Measurements from ENCODE around the gene B4GALNT4.

Gene B4GALNT4

GRCh38 chr11:376531-377173 lies 7.4 kb downstream of the B4GALNT4 start:
- in situ Hi-C loops (cut with HindIII; ENCODE audit: low pct_unique_long_range_greater_than_20kb, low sequenced_read_pairs): no loop called here
- no peak for DNase-seq (ENCODE audit: low read depth in 1 of 2, low spot score in 1 of 2)
- no peak for TF ChIP-seq JUND (IDR thresholded peaks at IDR 0.05; ENCODE audit: low read depth)

DNA sequence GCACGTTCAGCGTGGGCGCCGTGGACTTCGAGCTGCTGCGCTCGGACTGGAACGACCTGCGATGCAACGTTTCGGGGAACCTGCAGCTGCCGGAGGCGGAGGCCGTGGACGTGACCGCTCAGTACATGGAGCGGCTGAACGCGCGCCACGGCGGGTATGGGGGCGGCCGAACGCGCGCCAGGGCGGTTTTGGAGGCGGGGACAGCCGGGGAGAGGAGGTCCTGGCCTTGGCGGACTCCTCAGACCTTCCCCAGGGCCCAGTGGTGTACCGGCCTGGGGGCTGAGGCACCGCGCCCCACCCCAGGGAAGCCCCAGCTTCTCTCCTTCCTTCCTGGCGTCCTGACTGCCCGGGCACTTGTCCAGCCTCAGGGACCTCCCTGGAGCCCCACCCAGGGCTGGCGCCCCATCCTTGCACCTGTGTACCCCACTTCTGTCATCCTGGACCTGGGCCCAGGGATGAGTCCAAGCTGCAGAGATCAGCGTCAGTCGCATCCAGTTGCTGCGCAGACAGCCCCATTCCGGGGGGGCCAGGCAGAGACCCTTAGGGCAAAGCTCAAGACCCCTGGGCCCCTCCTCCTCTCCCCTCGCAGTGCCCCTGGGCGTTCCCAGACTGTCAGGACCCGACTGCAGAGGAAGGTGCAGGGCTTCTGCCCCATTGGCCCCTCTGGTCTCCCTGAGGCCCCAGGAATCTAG lies 8.0 kb downstream of the B4GALNT4 start:
- DNase-seq (ENCODE audit: low read depth in 1 of 2, low spot score in 1 of 2): no peak
- TF ChIP-seq JUND (IDR thresholded peaks at IDR 0.05; ENCODE audit: low read depth): no peak
- in situ Hi-C loops (cut with HindIII; ENCODE audit: low pct_unique_long_range_greater_than_20kb, low sequenced_read_pairs): no loop called here

DNA sequence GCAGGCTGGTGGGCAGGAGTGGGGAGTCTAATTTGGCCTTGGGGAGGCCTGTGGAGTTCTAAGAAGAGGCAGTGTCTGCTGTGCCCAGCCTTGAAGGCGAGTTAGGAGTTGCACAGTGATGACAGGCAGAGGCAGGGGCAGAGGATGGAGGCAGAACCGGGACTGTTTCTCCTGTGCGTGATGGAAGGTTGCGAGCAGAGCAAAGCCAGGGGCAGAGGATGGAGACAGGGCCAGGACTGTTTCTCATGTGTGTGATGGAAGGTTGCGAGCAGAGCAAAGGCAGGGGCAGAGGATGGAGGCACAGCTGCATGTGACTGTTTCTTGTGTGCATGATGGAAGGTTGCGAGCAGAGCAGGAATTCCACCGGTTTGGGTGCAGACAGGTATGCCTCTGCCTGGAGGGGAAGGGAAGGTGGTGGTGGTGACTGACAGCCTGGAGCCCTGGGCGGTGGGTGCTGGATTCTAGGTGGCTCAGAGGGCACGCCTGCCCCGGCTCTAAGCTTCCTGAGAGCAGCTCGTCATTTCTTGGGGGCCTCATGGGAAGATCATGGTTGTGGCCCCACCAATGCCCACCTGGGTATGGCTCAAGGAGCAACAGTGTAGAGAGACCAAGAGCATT lies 8.7 kb downstream of the B4GALNT4 start:
- TF ChIP-seq JUND (IDR thresholded peaks at IDR 0.05; ENCODE audit: low read depth): no peak
- no peak for DNase-seq (ENCODE audit: low read depth in 1 of 2, low spot score in 1 of 2)
- in situ Hi-C loops (cut with HindIII; ENCODE audit: low pct_unique_long_range_greater_than_20kb, low sequenced_read_pairs): no loop called here

GRCh38 chr11:379205-380094 lies 10.2 kb downstream of the B4GALNT4 start:
- no peak for TF ChIP-seq JUND (IDR thresholded peaks at IDR 0.05; ENCODE audit: low read depth)
- in situ Hi-C loops (cut with HindIII; ENCODE audit: low pct_unique_long_range_greater_than_20kb, low sequenced_read_pairs): no loop called here

DNA sequence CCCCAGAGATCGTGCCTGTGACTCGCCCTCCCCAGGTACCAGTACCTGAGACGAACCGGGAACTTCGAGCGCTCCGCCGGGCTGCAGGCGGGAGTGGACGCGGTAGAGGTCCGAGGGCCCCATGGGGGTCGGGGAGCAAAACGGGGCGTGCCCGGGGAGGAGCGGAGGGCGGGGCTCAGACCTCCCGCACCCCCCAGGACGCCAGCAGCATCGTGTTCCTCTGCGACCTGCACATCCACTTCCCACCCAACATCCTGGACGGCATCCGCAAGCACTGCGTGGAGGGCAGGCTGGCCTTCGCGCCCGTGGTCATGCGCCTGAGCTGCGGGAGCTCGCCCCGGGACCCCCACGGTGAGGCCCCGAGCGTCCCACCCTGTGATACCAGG lies 10.8 kb downstream of the B4GALNT4 start:
- no peak for TF ChIP-seq JUND (IDR thresholded peaks at IDR 0.05; ENCODE audit: low read depth)
- no peak for DNase-seq (ENCODE audit: low read depth in 1 of 2, low spot score in 1 of 2)
- in situ Hi-C loops (cut with HindIII; ENCODE audit: low pct_unique_long_range_greater_than_20kb, low sequenced_read_pairs): no loop called here

More at GRCh38 chr11:379205-380094, 10.2 kb downstream of the B4GALNT4 start:
- DNase-seq (ENCODE audit: low read depth in 1 of 2, low spot score in 1 of 2): no peak

- TF ChIP-seq JUND (IDR thresholded peaks at IDR 0.05; ENCODE audit: low read depth): no peak
- DNase-seq (ENCODE audit: low read depth in 1 of 2, low spot score in 1 of 2): no peak
- in situ Hi-C loops (cut with HindIII; ENCODE audit: low pct_unique_long_range_greater_than_20kb, low sequenced_read_pairs): no loop called here
These were observed 11.2 kb downstream of the B4GALNT4 start for GRCh38 chr11:380491-380890.

GRCh38 chr11:380996-381395 lies 11.7 kb downstream of the B4GALNT4 start:
- no peak for DNase-seq (ENCODE audit: low read depth in 1 of 2, low spot score in 1 of 2)
- in situ Hi-C loops (cut with HindIII; ENCODE audit: low pct_unique_long_range_greater_than_20kb, low sequenced_read_pairs): no loop called here
- no peak for TF ChIP-seq JUND (IDR thresholded peaks at IDR 0.05; ENCODE audit: low read depth)

DNA sequence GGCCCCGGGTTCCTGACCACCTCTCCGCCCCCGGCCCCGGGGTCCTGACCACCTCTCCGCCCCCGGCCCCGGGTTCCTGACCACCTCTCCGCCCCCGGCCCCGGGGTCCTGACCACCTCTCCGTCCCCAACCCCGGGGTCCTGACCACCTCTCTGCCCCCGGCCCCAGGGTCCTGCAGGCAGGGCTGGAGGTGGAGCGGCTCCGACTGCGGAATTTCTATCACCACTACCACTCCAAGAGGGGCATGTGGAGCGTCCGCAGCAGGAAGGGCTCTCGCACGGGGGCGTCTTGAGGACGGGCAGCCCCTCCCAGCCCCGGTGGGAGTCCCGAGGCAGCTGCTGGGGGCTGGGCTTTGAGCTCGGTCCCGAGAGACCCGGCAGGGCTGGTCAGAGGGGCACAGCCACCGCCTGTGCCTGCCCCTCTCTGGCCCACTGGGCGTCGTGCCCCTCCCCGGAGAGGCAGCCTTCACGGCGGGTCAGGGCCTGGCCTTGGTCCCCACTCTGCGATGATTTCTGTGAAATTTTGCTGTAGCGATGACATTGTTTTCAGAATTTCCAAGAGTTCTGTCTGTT lies 12.3 kb downstream of the B4GALNT4 start:
- TF ChIP-seq JUND (IDR thresholded peaks at IDR 0.05; ENCODE audit: low read depth): no peak
- DNase-seq (ENCODE audit: low read depth in 1 of 2, low spot score in 1 of 2): no peak
- in situ Hi-C loops (cut with HindIII; ENCODE audit: low pct_unique_long_range_greater_than_20kb, low sequenced_read_pairs): no loop called here

- in situ Hi-C loops (cut with HindIII; ENCODE audit: low pct_unique_long_range_greater_than_20kb, low sequenced_read_pairs): no loop called here
- TF ChIP-seq JUND (IDR thresholded peaks at IDR 0.05; ENCODE audit: low read depth): no peak
- DNase-seq (ENCODE audit: low read depth in 1 of 2, low spot score in 1 of 2): no peak
These were observed 12.9 kb downstream of the B4GALNT4 start for GRCh38 chr11:382081-382629.

DNA sequence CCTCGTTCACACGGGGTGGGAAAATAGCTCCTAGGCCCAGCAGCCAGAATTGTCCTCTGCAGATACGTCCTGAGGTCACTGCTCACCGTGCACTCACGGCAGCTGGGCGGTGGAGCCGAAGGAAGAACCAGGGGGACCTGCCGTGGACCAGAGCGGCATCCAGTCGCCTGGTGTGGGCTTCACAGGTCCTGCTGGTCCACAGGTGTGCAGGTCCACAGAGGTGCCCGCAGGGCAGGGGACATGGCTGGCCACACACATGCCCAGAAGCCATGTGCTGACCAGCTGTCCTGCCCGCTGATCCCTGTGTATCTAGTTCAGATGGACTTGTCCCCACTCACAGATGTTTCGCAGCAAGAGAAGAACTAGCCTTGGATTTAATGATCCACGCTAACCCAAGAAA lies 14.1 kb downstream of the B4GALNT4 start:
- TF ChIP-seq JUND (IDR thresholded peaks at IDR 0.05; ENCODE audit: low read depth): no peak
- DNase-seq (ENCODE audit: low read depth in 1 of 2, low spot score in 1 of 2): no peak
- in situ Hi-C loops (cut with HindIII; ENCODE audit: low pct_unique_long_range_greater_than_20kb, low sequenced_read_pairs): no loop called here

DNA sequence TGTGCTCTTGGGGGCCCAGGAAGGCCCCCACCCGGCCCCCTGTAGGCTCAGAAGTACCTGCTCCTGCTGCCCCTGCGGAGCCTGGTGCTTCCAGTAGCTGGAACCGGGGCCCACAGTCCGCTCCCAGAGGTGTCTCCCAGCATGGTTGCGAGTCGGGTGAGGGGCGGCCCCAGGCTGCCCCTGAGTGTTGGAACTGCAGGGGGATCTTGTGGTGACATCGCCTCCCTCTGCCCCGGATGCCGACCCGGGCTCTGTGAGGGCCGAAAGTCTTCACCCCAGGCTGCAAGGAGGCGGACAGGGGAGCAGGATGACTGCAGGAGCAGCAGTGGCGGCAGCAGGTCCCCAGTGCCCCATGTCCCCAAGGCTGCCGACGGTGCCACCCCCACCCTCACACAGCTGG lies 15.2 kb downstream of the B4GALNT4 start:
- TF ChIP-seq JUND (IDR thresholded peaks at IDR 0.05; ENCODE audit: low read depth): no peak
- no peak for DNase-seq (ENCODE audit: low read depth in 1 of 2, low spot score in 1 of 2)
- in situ Hi-C loops (cut with HindIII; ENCODE audit: low pct_unique_long_range_greater_than_20kb, low sequenced_read_pairs): no loop called here

Data from T47D (cell line).